GM19455 (cell line): ENCODE measurements around the gene VASH2.
"Not testable (repeated sequence)": the region's sequence is repeated elsewhere in the genome, so short reads cannot be mapped to it uniquely, and the experiment has no call there.

Source experiments
- ATAC-seq: cut with Tn5 transposase; IDR thresholded peaks from one replicate; pipeline ENCODE4 v1.9.1; 2021; ENCODE audit not compliant: unreplicated experiment

The VASH2 gene

DNA sequence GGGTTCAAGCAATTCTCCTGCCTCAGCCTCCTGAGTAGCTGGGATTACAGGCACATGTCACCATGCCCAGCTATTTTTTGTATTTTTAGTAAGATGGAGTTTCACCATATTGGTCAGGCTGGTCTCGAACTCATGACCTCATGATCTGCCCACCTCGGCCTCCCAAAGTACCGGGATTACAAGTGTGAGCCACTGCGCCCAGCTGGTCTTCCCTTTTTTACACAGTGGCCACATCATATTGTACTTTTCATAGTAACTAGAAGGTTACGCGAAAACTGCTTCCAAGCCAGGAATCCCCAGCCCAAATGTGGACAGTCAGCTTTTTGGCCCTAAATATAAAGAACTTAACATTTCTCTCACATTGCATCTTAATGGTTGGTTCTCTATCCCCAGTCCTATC lies 4.2 kb downstream of the VASH2 start:
- no peak for ATAC-seq

DNA sequence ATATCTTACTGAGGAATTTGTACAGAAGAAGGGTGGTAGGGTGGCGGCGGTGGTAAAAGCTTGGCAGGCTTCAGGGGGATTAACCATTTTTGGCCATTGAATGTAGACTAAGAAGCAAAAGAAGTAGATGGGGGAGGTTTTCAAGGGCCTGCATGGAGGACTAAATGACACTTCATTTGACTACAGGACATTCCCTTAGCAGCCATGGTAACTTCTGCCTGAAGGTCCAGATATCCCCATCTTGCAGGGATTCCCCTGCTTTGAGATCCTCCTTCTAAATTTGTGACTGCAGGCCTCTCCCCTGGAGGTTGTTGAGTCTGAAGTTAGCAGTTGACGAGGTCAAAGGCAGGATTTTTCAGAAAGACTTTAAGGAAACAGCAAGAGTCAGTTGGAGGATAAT lies 4.8 kb downstream of the VASH2 start:
- ATAC-seq, result no peak

DNA sequence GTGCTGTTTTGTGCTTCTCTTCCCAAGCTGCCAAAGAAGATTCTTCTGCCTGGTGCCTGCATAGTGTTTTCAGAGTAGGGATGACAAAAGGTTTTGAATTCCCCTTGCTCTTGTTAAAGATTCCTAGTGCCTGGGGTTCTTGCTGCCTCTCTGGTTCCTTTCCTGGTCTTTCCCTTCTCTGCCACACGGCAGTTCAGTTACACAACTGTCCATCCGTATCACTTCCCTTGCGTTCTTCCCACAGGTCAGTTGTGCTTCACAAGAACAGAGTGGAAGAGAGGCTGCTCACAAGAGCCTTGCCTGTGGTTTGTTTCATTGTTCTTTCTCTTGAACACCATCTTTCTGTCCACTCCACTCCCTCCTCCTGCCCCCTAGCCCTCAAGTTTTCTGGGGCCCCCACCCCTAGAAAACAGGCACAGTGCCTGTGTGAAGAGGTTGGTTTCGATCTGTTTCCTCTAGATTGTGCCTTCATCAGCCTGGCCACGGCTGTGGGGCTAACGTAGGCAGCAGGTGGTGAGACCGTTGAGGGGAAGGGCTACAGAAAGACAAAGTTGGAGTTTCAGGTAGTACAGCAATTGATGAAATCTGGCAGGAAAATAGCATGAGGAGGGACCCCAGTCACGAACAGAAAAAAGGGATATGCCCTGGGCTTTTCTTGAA lies 5.8 kb downstream of the VASH2 start:
- no peak for ATAC-seq

DNA sequence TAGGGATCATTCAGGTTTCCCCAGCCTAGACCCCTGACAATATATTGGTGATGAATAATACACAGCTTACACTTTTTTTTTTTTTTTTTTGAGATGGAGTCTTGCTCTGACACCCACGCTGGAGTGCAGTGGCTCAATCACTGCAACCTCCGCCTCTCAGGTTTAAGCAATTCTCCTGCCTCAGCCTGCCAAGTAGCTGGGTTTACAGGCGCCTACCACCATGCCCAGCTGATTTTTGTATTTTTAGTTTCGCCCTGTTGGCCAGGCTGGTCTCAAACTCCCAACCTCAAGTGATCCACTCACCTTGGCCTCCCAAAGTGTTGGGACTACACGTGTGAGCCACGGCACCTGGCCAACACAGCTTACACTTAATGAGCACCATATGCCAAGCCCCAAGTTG lies 7.2 kb downstream of the VASH2 start:
- no peak for ATAC-seq

DNA sequence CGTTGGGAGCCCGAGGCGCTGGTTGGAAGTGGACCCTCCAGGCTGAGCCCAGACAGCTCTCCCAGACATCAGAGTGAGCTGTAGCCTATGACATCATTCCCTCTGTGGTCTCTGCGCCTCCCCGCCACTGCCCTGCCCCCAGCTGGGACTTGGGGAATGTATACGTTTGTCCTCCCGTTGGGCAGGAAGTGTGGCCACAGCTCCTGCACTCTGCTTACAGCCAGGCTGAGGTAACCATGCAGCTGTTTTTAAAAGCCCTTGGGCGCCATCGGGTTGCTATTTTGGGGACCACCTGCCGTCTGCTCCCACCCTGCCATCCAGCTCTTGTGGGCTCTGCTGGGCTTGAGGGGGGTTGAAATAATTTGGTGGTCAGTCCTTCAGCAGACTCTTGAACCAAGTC lies 7.8 kb downstream of the VASH2 start:
- no peak for ATAC-seq

DNA sequence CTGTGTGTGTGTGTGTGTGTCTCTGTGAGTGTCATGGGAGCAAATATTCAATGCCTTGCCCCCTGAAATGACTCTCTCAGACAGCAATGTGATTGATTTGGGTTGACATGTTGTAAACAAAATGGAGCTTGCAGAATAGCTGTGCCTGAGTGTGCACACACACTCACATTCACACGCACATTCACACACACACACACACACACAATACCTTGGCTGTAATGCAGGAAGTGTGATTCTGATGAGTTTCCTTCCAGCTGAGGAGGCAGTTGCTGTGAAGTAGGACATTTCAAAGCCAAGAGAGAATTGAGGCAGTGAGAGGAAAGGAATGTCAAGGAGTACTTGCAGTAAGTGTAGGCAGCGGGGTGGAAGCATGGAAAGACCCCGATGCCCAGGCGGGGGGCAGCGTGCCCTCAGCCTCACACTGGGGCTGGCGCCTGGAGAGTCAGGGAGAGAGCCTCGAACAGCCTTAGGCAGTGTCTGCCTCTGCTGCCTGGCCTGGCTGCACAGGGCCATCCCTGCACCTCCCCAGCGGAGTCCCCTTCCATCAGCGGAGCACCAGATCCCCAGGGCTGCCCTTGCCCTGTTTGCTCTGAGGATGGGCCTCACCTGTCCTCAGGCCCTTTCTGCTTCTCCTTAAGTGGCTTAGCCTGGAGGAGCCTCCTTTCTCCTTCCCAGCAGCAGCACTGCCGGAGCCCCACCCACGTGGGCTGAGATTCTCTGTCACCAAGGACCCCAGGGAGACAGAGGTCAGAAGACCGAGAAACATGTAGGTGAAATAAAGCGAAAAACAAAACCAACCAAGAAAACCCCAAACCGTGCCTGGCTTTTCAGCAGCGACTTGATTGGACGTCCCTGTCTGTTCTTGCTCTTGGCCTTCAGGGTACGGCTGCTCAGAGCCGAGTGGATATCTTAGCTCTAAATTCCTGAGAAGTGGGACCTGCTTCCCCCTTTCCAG lies 9.2 kb downstream of the VASH2 start:
- peak; percentile 84 for ATAC-seq

DNA sequence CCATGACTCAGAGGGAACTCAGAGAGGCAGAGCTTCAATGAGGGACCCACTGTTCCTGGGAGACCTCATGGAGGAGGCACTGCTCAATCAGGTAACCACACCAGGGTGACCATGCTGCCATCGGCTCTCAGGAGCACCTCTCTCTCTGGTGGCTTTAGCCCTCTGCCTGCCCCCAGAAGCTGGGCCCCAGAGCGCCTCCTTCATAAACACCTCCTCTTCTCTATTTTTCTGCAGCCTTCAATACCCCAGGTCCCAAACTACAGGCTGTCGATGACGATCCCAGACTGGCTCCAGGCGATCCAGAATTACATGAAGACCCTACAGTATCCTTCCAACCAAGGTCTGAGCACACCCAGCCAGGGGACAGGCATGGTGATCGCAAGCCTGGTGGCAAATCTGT lies 10.6 kb downstream of the VASH2 start:
- no peak for ATAC-seq

DNA sequence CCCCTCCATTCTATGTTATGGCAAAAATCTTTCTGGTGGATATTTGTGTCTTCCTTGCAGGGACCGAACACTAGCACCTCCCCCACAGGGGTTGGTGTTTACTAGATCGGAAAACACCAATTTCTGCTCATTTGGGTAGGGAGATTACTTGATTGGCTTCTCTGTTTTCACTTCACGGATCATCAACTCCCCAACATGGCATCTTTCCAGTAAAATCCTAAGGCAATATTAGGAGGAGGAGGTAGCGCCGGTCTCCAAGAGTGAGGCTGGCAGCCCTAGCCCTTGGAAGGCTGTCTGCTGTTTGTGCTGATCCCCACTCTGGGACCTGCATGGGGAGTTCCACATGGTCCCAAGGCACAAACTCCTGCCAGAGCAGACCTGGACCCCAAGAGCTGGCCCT lies 12.2 kb downstream of the VASH2 start:
- ATAC-seq, result no peak

DNA sequence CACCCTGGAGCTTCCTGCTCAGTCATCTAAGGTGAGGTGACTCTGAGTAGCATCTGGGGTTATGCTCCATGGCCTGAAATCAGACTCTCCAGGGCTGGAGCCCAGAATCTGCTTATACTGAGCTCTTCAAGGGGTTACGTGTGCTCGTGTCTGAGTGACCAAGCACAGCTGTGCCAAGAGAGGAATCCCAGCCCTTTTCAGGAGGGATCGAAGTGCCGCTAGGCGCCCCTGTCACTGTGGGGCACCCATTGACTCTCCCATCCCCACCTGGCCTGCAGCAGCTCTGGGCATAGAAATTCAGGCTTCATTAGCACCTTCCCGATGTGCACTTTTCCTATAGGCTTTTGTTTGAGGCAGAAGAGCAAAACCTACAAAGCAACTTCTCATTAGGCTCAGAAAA lies 13.8 kb downstream of the VASH2 start:
- ATAC-seq, result no peak

DNA sequence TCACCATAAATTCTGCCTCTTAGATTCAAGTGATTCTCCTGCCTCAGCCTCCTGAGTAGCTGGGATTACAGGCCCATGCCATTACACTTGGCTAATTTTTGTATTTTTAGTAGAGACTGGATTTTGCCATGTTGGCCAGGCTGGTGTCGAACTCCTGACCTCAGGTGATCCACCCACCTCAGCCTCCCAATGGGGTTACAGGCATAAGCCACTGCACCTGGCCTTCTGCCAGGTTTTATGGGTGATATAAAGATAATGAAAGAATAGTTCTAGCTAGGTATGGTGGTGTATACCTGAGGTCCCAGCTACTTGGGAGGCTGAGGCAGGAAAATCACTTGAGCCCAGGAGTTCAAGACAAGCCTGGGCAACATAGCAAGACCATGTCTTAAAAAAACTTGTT lies 14.7 kb downstream of the VASH2 start:
- not testable (repeated sequence) for ATAC-seq

DNA sequence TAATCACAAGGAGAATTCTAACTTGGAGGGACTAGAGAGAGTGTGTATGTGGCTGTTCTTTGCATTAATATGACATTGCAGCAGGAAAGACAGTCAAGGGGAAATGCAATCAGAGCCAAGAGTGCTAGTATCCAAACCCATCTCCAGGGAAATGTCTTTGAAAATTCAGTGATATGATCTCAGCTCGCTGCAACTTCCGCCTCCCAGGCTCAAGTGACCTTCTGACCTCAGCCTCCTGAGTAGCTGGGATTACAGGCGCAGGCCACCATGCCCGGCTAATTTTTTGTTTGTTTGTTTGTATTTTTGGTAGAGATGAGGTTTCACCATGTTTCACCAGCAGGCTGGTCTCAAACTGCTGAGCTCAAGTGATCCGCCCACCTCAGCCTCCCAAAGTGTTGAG lies 16.3 kb downstream of the VASH2 start:
- ATAC-seq, result no peak

DNA sequence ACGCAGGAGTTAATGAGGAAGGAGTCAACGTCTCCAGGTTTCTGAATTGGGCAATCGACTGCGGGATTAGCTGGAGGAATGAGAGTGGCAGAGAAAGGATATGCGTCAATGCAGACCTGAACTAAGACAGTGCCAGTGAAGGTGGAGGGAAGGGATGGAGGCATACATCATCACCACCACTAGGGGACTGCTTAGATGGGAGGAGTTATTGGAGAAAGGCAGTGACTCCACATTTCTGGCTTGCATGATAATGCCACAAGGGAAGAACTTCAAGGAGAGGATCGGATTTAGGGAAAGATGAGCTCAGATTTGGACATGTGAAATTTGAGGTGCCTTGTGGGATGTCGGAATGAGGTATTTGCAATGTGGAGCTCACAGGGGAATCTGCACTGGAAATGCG lies 17.5 kb downstream of the VASH2 start:
- ATAC-seq, result peak; percentile 68

DNA sequence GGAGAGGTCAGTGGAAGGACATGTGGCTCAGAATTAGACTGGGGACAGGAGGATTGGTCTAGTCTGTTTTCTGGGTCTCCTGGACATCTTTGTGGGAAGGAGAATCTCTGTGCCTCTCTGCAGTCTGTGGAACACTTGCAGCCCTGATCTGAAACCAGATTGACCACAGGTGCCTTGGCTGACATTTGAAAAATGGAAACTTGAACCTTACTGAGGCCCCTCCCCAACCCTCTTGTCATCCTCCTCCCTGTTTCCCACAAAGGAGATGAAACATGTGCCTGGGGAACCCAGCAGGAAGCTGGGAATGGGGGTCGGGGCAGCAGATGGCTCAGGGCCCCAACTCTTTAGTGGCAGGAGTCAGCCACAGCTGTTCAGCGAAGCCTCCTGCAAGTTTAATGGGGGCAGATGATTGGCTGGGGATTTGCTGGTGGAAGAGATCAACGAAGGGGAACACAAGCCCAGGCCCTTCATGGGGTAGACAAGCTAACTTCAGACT lies 18.1 kb downstream of the VASH2 start:
- ATAC-seq, result no peak

DNA sequence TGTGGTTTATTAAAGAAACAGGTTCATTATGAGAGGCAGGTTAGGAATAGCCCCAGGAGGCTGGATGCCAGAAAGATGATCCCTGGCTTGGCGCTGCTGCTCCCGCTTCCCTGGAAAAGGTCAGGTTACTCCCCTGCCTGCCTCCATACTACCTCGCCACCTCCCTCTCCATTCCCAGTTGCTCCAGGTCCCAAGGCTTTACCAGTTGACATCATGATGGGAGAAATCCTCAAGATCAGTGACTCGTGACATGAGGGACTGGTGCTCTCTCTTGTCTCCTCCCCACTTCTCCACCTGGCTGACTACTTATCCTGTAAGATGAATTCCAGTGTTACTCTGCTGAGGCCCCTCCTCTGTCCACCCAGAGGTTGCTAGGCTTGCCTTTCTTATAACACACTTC lies 19.7 kb downstream of the VASH2 start:
- ATAC-seq, result no peak

DNA sequence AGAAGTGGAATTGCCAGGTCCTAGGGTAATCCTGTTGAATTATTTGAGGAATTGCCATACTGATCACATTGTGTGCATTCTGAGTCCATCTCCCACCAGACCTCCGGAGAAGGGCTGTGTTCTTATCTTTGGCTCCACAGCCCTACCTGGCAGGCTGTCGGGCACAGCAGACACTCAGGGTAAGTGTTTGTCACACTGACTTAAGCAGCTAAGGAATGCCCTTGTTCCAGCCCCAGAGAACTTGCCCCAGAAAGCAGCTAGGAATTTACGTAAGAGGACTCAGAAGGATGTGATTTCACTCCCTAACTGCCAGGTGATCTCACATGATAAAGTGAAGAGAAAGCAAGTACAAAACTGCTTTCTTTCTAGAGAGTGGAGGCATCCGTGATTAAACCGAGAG lies 21.0 kb downstream of the VASH2 start:
- no peak for ATAC-seq

DNA sequence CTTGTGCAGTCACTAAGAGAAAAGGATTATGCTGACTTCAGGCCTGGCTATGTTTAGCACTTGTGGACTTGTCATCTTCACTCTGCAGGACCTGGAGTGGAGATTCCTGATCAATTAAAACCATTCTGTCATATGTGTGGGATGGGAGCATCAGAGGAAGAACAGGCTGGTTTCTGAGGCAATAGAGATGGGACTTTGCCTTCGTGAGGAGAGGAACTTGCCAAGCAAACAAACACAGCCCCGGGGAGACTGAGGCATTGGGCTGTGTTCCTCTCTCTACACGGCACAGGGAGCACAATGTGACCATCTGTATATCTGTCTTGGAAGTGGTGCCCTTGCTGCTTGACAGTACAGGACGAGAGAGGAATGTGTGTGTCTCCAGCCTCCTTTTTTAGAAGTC lies 23.1 kb downstream of the VASH2 start:
- no peak for ATAC-seq

DNA sequence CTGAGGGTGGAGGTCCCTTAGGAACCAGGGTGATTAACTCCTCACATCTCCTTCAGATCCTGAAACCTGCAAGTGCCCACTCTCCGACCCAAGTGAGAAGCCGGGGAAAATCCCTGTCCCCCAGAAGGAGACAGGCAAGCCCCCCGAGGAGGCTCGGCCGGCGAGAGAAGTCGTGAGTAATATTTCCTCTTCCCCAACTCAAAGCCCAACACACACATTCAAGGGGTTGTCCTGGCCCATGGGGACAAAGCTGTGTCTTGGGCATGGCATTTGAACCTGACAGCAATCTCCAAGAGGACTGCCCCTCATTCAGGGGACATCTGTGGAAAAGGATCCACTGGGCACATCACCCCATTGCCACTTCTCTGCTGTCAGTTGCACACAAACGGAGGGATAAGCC lies 23.6 kb downstream of the VASH2 start:
- ATAC-seq, result no peak

DNA sequence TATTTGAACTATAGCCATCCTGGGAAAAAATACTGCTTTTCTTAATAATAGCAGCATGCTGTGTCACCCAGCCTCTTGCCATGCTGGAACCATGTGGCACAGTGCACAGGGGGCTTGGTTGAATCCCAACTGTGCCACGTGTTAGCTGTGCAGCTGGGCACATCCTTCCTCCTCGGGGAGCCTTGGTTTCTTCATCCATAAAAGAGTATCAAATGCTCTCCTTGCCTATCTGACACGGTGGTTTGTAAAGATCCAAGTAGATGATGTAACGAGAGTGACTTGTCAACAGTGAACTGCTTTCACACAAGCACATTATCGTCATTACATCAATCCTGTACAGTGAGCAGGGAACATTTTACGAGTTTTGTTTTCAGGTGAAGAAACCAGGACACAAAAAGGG lies 24.4 kb downstream of the VASH2 start:
- no peak for ATAC-seq

DNA sequence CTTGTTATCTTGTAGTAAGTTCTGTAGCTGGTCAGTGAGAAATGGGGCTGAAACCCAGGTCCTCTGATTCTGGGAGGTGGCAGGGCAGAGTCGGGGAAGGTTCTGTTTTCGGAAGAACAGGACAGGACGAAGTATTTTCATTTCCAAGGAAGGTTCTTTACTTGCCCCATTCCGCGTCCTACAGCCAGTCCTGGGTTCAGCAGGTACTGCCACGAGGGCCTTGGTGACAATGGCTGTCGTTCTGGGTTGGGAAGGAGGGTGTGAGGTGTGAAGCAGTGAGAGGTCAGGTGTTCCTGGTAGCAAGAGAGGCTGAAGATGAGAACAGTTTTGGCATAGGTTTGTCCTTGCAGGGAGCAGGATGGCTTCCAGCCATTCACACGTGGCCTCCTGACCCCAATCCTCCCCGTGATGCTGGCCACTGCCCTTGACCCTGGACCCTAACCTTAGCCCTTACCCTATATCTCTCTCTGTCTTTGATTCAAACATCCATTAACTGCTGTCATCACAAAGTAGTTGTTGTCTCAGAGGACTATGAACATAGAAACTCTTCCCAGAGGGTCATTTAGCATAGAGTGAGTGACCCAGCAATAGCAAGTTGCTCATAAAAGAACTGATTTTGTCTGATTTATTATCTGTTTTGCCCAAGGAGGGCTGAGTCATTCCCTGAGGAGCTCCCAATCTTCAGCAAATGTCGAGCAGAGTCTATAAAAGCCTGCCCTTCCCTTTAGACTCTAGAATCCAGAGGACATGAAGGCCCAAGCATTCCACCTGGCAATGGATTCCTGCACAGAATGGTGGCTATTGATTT lies 25.0 kb downstream of the VASH2 start:
- ATAC-seq, result no peak

DNA sequence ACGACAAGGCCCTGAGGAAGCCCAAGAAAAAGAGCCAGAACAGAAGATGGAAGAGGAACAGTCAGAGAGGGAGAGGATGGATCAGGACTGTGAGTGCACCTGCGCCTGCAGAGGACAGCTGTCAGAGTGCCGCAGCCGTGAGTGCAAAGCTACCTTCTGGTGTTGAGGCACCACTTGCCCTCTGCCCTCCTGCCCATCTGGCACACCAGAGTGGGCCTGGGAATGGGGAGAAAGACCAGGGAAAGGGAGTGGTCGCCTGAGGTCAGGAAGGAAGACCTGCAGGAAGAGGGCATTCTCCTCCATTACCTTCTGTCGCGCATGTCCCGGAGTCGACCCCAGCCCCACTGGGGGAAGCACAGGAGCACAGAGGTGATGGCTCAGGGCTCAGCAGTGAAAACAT lies 26.2 kb downstream of the VASH2 start:
- ATAC-seq, result no peak
